SK-N-MC (cell line): Measurements from ENCODE around the gene DSCAML1.

Source experiments
- DNase-seq: peaks from one replicate; pipeline ENCODE4 v3.0.0-alpha.2; 2011; ENCODE audit warnings: low read depth, low spot score
- H3K27ac ChIP-seq: fragments of 200-600 bp; sonication (generic); 2 replicates; pipeline ENCODE4 v1.5.1; 2016; ENCODE audit warnings: mixed run types
- H3K36me3 ChIP-seq: fragments of 200-600 bp; sonication (generic); 2 replicates; pipeline ENCODE4 v1.6.1; 2017; ENCODE audit warnings: antibody characterized with exemption, low read length, mixed read lengths; ENCODE audit not compliant: insufficient read depth
- H3K4me3 ChIP-seq: fragments of 200-600 bp; sonication (generic); 2 replicates; pipeline ENCODE4 v1.5.1; 2016
- H3K9ac ChIP-seq: fragments of 200-600 bp; sonication (generic); 2 replicates; pipeline ENCODE4 v1.8.0; 2017; ENCODE audit warnings: mixed run types, mixed read lengths; ENCODE audit not compliant: insufficient read length
- H3K9me3 ChIP-seq: fragments of 200-600 bp; sonication (generic); 2 replicates; pipeline ENCODE4 v1.6.1; 2017; ENCODE audit warnings: low read depth, mild to moderate bottlenecking, antibody characterized with exemption, low read length, moderate library complexity, mixed read lengths
- EZH2 ChIP-seq: fragments of 200-600 bp; sonication (generic); IDR thresholded peaks from one replicate; pipeline ENCODE4 v1.6.1; 2017; ENCODE audit warnings: antibody characterized with exemption
- FOXP2 ChIP-seq: optimal IDR thresholded peaks from 2 replicates; pipeline ENCODE3; 2011; ENCODE audit warnings: mild to moderate bottlenecking, moderate library complexity; ENCODE audit not compliant: insufficient read depth; ENCODE audit errors: extremely low read length, control extremely low read depth
- POLR2AphosphoS5 ChIP-seq: IDR thresholded peaks from 2 replicates; pipeline ENCODE4 v1.6.1; 2012; ENCODE audit warnings: mild to moderate bottlenecking, low read depth, low read length, borderline replicate concordance

Gene DSCAML1

DNA sequence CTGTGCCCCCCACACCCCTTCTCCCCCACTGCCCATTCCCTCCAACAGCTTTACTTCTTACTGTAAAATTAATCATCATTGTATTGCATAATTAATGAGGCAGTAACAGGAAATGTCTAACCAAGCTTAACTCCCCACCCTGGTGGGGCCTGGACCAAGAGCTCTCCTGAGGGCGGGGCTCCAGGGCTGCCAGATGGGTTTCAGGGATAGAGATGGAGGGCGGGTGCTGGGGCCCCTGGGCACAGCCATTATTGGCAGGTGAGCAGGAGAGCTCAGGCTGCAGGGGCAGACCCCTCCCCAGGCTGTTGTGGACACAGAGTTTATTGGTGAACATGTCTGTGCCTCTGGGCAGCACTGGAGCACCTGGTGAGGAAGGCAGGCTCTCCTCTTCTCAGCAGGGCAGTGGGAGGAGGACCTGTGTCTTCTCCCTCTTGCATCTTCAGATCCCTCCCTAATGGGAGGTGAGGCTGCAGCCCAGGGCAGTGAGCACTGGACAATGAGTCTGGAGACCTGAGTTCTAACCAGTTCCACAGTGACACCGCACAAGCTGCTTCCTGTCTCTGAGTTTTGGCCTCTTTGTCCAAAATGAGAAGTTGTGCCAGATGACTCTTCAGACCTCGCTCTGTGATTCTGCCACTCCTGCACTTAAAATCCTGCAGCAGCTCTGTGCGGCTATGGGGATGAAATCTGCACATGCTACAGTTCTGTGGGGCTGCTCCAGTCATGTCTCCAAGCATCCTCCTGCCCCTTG lies 236.1 kb downstream of the DSCAML1 start:
- Histone ChIP-seq H3K9ac (no peak overlapping the region), H3K36me3 (no peaks in the 10 kb centered on the region), H3K27ac (no peak overlapping the region), H3K9me3 (no peaks in the 10 kb centered on the region), H3K4me3 (no peak overlapping the region)
- no peak for TF ChIP-seq POLR2AphosphoS5
- no peak for TF ChIP-seq FOXP2
- TF ChIP-seq EZH2 = no peak
- DNase-seq = no peak

GRCh38 chr11:117559698-117560097 lies 237.3 kb downstream of the DSCAML1 start:
- Histone ChIP-seq H3K9ac (no peak overlapping the region), H3K4me3 (no peak overlapping the region), H3K9me3 (no peaks in the 10 kb centered on the region), H3K27ac (no peak overlapping the region), H3K36me3 (no peaks in the 10 kb centered on the region)
- no peak for TF ChIP-seq POLR2AphosphoS5
- TF ChIP-seq FOXP2 = no peak
- TF ChIP-seq EZH2 = no peak
- DNase-seq = no peak

- no peaks in the 10 kb centered on the region for H3K36me3 ChIP-seq
- TF ChIP-seq FOXP2 = no peak
- TF ChIP-seq POLR2AphosphoS5 = no peak
- TF ChIP-seq EZH2 = no peak
- H3K9me3 ChIP-seq = no peaks in the 10 kb centered on the region
- H3K27ac ChIP-seq = no peak overlapping the region
- no peak overlapping the region for H3K9ac ChIP-seq
- DNase-seq = no peak
- H3K4me3 ChIP-seq = no peak overlapping the region
Measured at GRCh38 chr11:117557361-117557760, 239.7 kb downstream of the DSCAML1 start.

DNA sequence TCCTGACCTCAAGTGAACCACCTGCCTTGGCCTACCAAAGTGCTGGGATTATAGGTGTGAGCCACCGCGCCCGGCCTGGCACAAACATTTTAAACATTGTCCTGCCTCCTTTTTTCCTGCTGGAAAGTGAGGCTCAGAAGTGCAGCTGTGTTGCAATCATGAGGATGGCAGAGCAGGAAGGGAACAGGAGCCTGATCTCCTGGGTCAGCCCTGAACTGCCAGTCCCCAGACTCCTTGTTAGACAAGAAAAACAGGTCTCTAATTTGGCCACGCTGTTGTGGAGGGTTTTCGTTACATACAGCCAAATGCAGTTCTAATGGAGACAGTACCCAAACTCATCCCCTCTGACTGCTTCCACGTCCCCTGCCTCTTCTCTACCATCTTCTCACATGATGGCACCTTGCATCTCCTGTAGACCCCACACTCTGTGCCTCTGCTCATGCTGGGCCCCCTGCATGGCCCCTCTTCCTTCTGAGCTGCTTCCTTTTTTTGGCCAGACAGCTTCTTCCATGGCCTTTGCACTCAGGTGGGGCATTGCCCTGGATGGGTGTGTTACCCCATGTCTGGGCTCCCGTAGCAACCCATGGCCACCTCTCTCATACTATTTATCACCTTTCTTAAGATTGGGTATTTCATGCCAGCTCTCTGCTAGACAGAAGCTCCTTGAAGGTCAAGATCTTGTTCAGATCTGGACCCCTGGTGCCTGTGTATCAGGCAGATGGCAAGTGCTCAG lies 242.2 kb downstream of the DSCAML1 start:
- Histone ChIP-seq H3K9ac (no peak overlapping the region), H3K27ac (no peak overlapping the region), H3K9me3 (no peaks in the 10 kb centered on the region), H3K4me3 (no peak overlapping the region), H3K36me3 (no peaks in the 10 kb centered on the region)
- no peak for TF ChIP-seq EZH2
- no peak for TF ChIP-seq POLR2AphosphoS5
- no peak for TF ChIP-seq FOXP2
- no peak for DNase-seq

DNA sequence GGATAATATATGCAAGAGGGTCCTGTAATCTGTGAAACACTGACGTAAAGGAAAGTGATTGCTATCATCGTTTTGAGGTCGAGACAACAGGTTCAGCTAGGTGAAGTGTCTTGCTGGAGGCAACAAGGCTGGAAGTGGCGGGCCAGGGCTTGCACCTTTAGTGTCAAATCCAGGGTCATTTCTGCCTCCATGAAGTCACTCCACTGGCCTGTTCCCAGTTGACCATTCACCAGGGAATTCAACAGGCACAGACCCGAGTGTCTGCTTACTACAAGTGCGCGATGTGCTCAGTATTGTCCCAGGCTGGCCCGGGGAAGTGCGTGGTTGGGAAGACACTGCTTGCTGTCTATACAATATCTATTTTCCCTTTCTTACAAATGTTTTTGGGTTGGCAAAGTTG lies 244.4 kb downstream of the DSCAML1 start:
- no peak overlapping the region for H3K9ac ChIP-seq
- no peaks in the 10 kb centered on the region for H3K9me3 ChIP-seq
- TF ChIP-seq EZH2 (no peak), POLR2AphosphoS5 (no peak), FOXP2 (no peak)
- H3K4me3 ChIP-seq = no peak overlapping the region
- no peaks in the 10 kb centered on the region for H3K36me3 ChIP-seq
- no peak for DNase-seq
- no peak overlapping the region for H3K27ac ChIP-seq

GRCh38 chr11:117551761-117552343 lies 245.2 kb downstream of the DSCAML1 start:
- DNase-seq = no peak
- H3K36me3 ChIP-seq = no peaks in the 10 kb centered on the region
- no peaks in the 10 kb centered on the region for H3K9me3 ChIP-seq
- no peak overlapping the region for H3K27ac ChIP-seq
- H3K9ac ChIP-seq = no peak overlapping the region
- no peak for TF ChIP-seq POLR2AphosphoS5
- TF ChIP-seq FOXP2 = no peak
- no peak for TF ChIP-seq EZH2
- H3K4me3 ChIP-seq = no peak overlapping the region

GRCh38 chr11:117550466-117550865 lies 246.6 kb downstream of the DSCAML1 start:
- Histone ChIP-seq H3K36me3 (no peaks in the 10 kb centered on the region), H3K9ac (no peak overlapping the region), H3K9me3 (no peaks in the 10 kb centered on the region), H3K4me3 (no peak overlapping the region), H3K27ac (no peak overlapping the region)
- no peak for TF ChIP-seq FOXP2
- no peak for TF ChIP-seq POLR2AphosphoS5
- no peak for TF ChIP-seq EZH2
- DNase-seq = no peak

DNA sequence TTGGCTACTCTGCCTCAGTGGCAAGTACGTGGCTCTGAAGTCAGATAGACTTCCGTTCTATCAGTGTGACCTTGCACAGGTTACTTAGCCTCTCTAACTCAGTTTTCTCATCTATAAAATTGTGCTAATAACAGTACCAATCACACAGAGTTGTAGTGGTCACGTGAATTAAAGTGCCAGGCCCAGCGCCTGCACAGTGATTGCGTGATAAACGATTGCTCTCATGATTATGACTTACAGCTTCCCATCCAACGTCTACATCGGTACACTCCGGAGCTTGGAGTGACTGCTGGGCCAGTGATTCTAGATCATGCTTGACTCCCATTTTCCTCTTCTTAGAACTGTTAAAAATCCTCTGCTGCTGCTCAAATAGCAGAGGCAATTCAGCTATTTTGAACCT lies 247.6 kb downstream of the DSCAML1 start:
- TF ChIP-seq FOXP2 (no peak), EZH2 (no peak), POLR2AphosphoS5 (no peak)
- H3K36me3 ChIP-seq = no peaks in the 10 kb centered on the region

More for the DNA sequence above, 247.6 kb downstream of the DSCAML1 start:
- no peak overlapping the region for H3K4me3 ChIP-seq
- no peaks in the 10 kb centered on the region for H3K9me3 ChIP-seq
- no peak overlapping the region for H3K27ac ChIP-seq
- no peak for DNase-seq
- no peak overlapping the region for H3K9ac ChIP-seq
